Measurements from ENCODE around the gene GAREM1. TPM values are rescaled to one million over a fixed set of nuclear protein-coding genes. Genes with fewer than 3 reads are reported as not detected.

The GAREM1 gene
- total and polyA plus RNA-seq, 2 of the 8 experiments (the other 6 are each of a cell fraction or from before 2014, with no cell fraction given) = 3.6 to 9.2 TPM

GRCh38 chr18:32324181-32324580 lies 146.5 kb downstream of the GAREM1 start (continued):
- no peak for TF ChIP-seq RNF2 (IDR thresholded peaks at IDR 0.05; ENCODE audit: borderline replicate concordance, low read depth, low read length, missing control alignments, poor library complexity, severe bottlenecking)
- TF ChIP-seq KDM5A (IDR thresholded peaks at IDR 0.05; ENCODE audit: low read length) = no peak
- TF ChIP-seq GABPA (IDR thresholded peaks at IDR 0.05; ENCODE audit: borderline replicate concordance, insufficient read depth, low read length) = no peak
- no peak for TF ChIP-seq CHD2 (IDR thresholded peaks at IDR 0.05; ENCODE audit: low read length)
- TF ChIP-seq HDAC2 (IDR thresholded peaks at IDR 0.05; ENCODE audit: borderline replicate concordance in 1 of 2, low read depth in 2 of 2, low read length in 2 of 2) = no peak
- no peak for TF ChIP-seq RFX5 (IDR thresholded peaks at IDR 0.05; ENCODE audit: borderline replicate concordance, low read depth, low read length)
- TF ChIP-seq SIN3A (conservative IDR thresholded peaks at IDR 0.05 in 1 of 2, IDR thresholded peaks at IDR 0.05 in 1 of 2; ENCODE audit: low read depth in 1 of 2, low read length in 2 of 2) = no peak
- no peak for TF ChIP-seq RAD21 (IDR thresholded peaks at IDR 0.05 in 1 of 2, conservative IDR thresholded peaks at IDR 0.05 in 1 of 2; ENCODE audit: low read depth in 2 of 2, low read length in 2 of 2)

All from H1 (cell line).